ENCODE data around the gene RGS7BP.

RGS7BP gene

GRCh38 chr5:64505769-64506566 lies at the start of gene RGS7BP:
Gene RGS7BP (plus strand): TSS chr5:64506015. CDS start chr5:64506625, 610 bp downstream.
- H3K9ac ChIP-seq (ENCODE audit: low read length): no peak within 1 kb of the TSS
- peak within 1 kb of the TSS; percentile 65 for H3K4me3 ChIP-seq (ENCODE audit: low read length)
- no peak within 1 kb of the TSS for H3K27ac ChIP-seq (ENCODE audit: low read depth, low read length)
- H3K27me3 ChIP-seq (ENCODE audit: control insufficient read depth, insufficient read depth, low read length): no peaks in the 10 kb centered on the region
- no peaks in the 10 kb centered on the region for H3K36me3 ChIP-seq (ENCODE audit: control insufficient read depth, insufficient read depth, low read length)
- no peaks in the 10 kb centered on the region for H3K4me1 ChIP-seq (ENCODE audit: control insufficient read depth, insufficient read depth, low read length)

GRCh38 chr5:64457846-64458245 lies 48.0 kb upstream of the RGS7BP start:
- H3K36me3 ChIP-seq (ENCODE audit: control insufficient read depth, insufficient read depth, low read length): no peaks in the 10 kb centered on the region
- no peaks in the 10 kb centered on the region for H3K4me1 ChIP-seq (ENCODE audit: control insufficient read depth, insufficient read depth, low read length)
- H3K9ac ChIP-seq (ENCODE audit: low read length): no peak overlapping the region
- H3K27me3 ChIP-seq (ENCODE audit: control insufficient read depth, insufficient read depth, low read length): no peaks in the 10 kb centered on the region
- H3K4me3 ChIP-seq (ENCODE audit: low read length): no peak overlapping the region
- H3K27ac ChIP-seq (ENCODE audit: low read depth, low read length): no peak overlapping the region

- no peak overlapping the region for H3K9ac ChIP-seq (ENCODE audit: low read length)
- H3K36me3 ChIP-seq (ENCODE audit: control insufficient read depth, insufficient read depth, low read length): no peaks in the 10 kb centered on the region
- H3K27ac ChIP-seq (ENCODE audit: low read depth, low read length): no peak overlapping the region
- H3K27me3 ChIP-seq (ENCODE audit: control insufficient read depth, insufficient read depth, low read length): no peaks in the 10 kb centered on the region
- H3K4me1 ChIP-seq (ENCODE audit: control insufficient read depth, insufficient read depth, low read length): no peaks in the 10 kb centered on the region
- H3K4me3 ChIP-seq (ENCODE audit: low read length): no peak overlapping the region
Observed at GRCh38 chr5:64458948-64459347, 46.9 kb upstream of the RGS7BP start.

GRCh38 chr5:64462391-64462790 lies 43.4 kb upstream of the RGS7BP start:
- Histone ChIP-seq H3K27ac (ENCODE audit: low read depth, low read length) (no peak overlapping the region), H3K36me3 (ENCODE audit: control insufficient read depth, insufficient read depth, low read length) (no peaks in the 10 kb centered on the region), H3K9ac (ENCODE audit: low read length) (no peak overlapping the region), H3K4me3 (ENCODE audit: low read length) (no peak overlapping the region), H3K4me1 (ENCODE audit: control insufficient read depth, insufficient read depth, low read length) (no peaks in the 10 kb centered on the region), H3K27me3 (ENCODE audit: control insufficient read depth, insufficient read depth, low read length) (no peaks in the 10 kb centered on the region)

GRCh38 chr5:64486163-64486562 lies 19.7 kb upstream of the RGS7BP start:
- Histone ChIP-seq H3K9ac (ENCODE audit: low read length) (no peak overlapping the region), H3K4me1 (ENCODE audit: control insufficient read depth, insufficient read depth, low read length) (no peaks in the 10 kb centered on the region), H3K4me3 (ENCODE audit: low read length) (no peak overlapping the region), H3K27ac (ENCODE audit: low read depth, low read length) (no peak overlapping the region), H3K27me3 (ENCODE audit: control insufficient read depth, insufficient read depth, low read length) (no peaks in the 10 kb centered on the region), H3K36me3 (ENCODE audit: control insufficient read depth, insufficient read depth, low read length) (no peaks in the 10 kb centered on the region)

GRCh38 chr5:64487283-64487682 lies 18.5 kb upstream of the RGS7BP start:
- H3K27ac ChIP-seq (ENCODE audit: low read depth, low read length): no peak overlapping the region
- H3K27me3 ChIP-seq (ENCODE audit: control insufficient read depth, insufficient read depth, low read length): no peaks in the 10 kb centered on the region
- no peaks in the 10 kb centered on the region for H3K4me1 ChIP-seq (ENCODE audit: control insufficient read depth, insufficient read depth, low read length)
- no peaks in the 10 kb centered on the region for H3K36me3 ChIP-seq (ENCODE audit: control insufficient read depth, insufficient read depth, low read length)
- H3K9ac ChIP-seq (ENCODE audit: low read length): no peak overlapping the region
- no peak overlapping the region for H3K4me3 ChIP-seq (ENCODE audit: low read length)

- Histone ChIP-seq H3K9ac (ENCODE audit: low read length) (no peak overlapping the region), H3K36me3 (ENCODE audit: control insufficient read depth, insufficient read depth, low read length) (no peaks in the 10 kb centered on the region), H3K27ac (ENCODE audit: low read depth, low read length) (no peak overlapping the region), H3K4me3 (ENCODE audit: low read length) (no peak overlapping the region), H3K4me1 (ENCODE audit: control insufficient read depth, insufficient read depth, low read length) (no peaks in the 10 kb centered on the region), H3K27me3 (ENCODE audit: control insufficient read depth, insufficient read depth, low read length) (no peaks in the 10 kb centered on the region)
Observed at GRCh38 chr5:64489857-64490256, 16.0 kb upstream of the RGS7BP start.

- Histone ChIP-seq H3K36me3 (ENCODE audit: control insufficient read depth, insufficient read depth, low read length) (no peaks in the 10 kb centered on the region), H3K27me3 (ENCODE audit: control insufficient read depth, insufficient read depth, low read length) (no peaks in the 10 kb centered on the region), H3K9ac (ENCODE audit: low read length) (no peak overlapping the region), H3K27ac (ENCODE audit: low read depth, low read length) (no peak overlapping the region), H3K4me3 (ENCODE audit: low read length) (no peak overlapping the region), H3K4me1 (ENCODE audit: control insufficient read depth, insufficient read depth, low read length) (no peaks in the 10 kb centered on the region)
Observed at GRCh38 chr5:64497386-64497785, 8.4 kb upstream of the RGS7BP start.

GRCh38 chr5:64502196-64502595 lies 3.6 kb upstream of the RGS7BP start:
- Histone ChIP-seq H3K36me3 (ENCODE audit: control insufficient read depth, insufficient read depth, low read length) (no peaks in the 10 kb centered on the region), H3K27me3 (ENCODE audit: control insufficient read depth, insufficient read depth, low read length) (no peaks in the 10 kb centered on the region), H3K4me3 (ENCODE audit: low read length) (no peak overlapping the region), H3K4me1 (ENCODE audit: control insufficient read depth, insufficient read depth, low read length) (no peaks in the 10 kb centered on the region), H3K27ac (ENCODE audit: low read depth, low read length) (no peak overlapping the region), H3K9ac (ENCODE audit: low read length) (no peak overlapping the region)

- no peaks in the 10 kb centered on the region for H3K36me3 ChIP-seq (ENCODE audit: control insufficient read depth, insufficient read depth, low read length)
- no peak overlapping the region for H3K9ac ChIP-seq (ENCODE audit: low read length)
- no peaks in the 10 kb centered on the region for H3K4me1 ChIP-seq (ENCODE audit: control insufficient read depth, insufficient read depth, low read length)
- H3K4me3 ChIP-seq (ENCODE audit: low read length): peak overlapping the region; percentile 65
- no peaks in the 10 kb centered on the region for H3K27me3 ChIP-seq (ENCODE audit: control insufficient read depth, insufficient read depth, low read length)
- no peak overlapping the region for H3K27ac ChIP-seq (ENCODE audit: low read depth, low read length)
Observed at GRCh38 chr5:64506567-64507263, 900 bp downstream of the RGS7BP start.

GRCh38 chr5:64507264-64507605 lies 1.4 kb downstream of the RGS7BP start:
- no peaks in the 10 kb centered on the region for H3K36me3 ChIP-seq (ENCODE audit: control insufficient read depth, insufficient read depth, low read length)
- H3K4me1 ChIP-seq (ENCODE audit: control insufficient read depth, insufficient read depth, low read length): no peaks in the 10 kb centered on the region
- no peak overlapping the region for H3K9ac ChIP-seq (ENCODE audit: low read length)
- H3K27ac ChIP-seq (ENCODE audit: low read depth, low read length): no peak overlapping the region
- H3K27me3 ChIP-seq (ENCODE audit: control insufficient read depth, insufficient read depth, low read length): no peaks in the 10 kb centered on the region
- H3K4me3 ChIP-seq (ENCODE audit: low read length): peak overlapping the region; percentile 65

GRCh38 chr5:64509828-64510227 lies 4.0 kb downstream of the RGS7BP start:
- H3K36me3 ChIP-seq (ENCODE audit: control insufficient read depth, insufficient read depth, low read length): no peaks in the 10 kb centered on the region
- no peaks in the 10 kb centered on the region for H3K4me1 ChIP-seq (ENCODE audit: control insufficient read depth, insufficient read depth, low read length)
- H3K27ac ChIP-seq (ENCODE audit: low read depth, low read length): no peak overlapping the region
- no peaks in the 10 kb centered on the region for H3K27me3 ChIP-seq (ENCODE audit: control insufficient read depth, insufficient read depth, low read length)
- H3K9ac ChIP-seq (ENCODE audit: low read length): no peak overlapping the region
- no peak overlapping the region for H3K4me3 ChIP-seq (ENCODE audit: low read length)

GRCh38 chr5:64513492-64513891 lies 7.7 kb downstream of the RGS7BP start:
- H3K27me3 ChIP-seq (ENCODE audit: control insufficient read depth, insufficient read depth, low read length): no peaks in the 10 kb centered on the region
- no peak overlapping the region for H3K4me3 ChIP-seq (ENCODE audit: low read length)
- H3K9ac ChIP-seq (ENCODE audit: low read length): no peak overlapping the region
- H3K4me1 ChIP-seq (ENCODE audit: control insufficient read depth, insufficient read depth, low read length): no peaks in the 10 kb centered on the region
- H3K27ac ChIP-seq (ENCODE audit: low read depth, low read length): no peak overlapping the region
- H3K36me3 ChIP-seq (ENCODE audit: control insufficient read depth, insufficient read depth, low read length): no peaks in the 10 kb centered on the region
